ENCODE measurements around the gene PLD5. TPM values are rescaled to one million over a fixed set of nuclear protein-coding genes. Genes with fewer than 3 reads are reported as not detected.

Gene PLD5
- total RNA-seq, 2 donors from 2014 or later: 0.27 TPM; not detected in 1

GRCh38 chr1:242055749-242056320 is 468.7 kb downstream of the PLD5 start:
- Histone ChIP-seq H3K9ac (ENCODE audit: low read depth in 2 of 2, low read length in 2 of 2) (no peak overlapping the region), H3K27me3 (no peaks in the 10 kb centered on the region), H3K4me1 (no peaks in the 10 kb centered on the region), H3K4me3 (no peak overlapping the region), H3K9me3 (no peaks in the 10 kb centered on the region), H3K27ac (no peak overlapping the region), H3K36me3 (no peaks in the 10 kb centered on the region)
- TF ChIP-seq CTCF (IDR thresholded peaks at IDR 0.05): no peak
- intact Hi-C loops (cut with DNase I): no loop called here
- no peak for DNase-seq

- TF ChIP-seq CTCF (IDR thresholded peaks at IDR 0.05): no peak
- Histone ChIP-seq H3K9me3 (no peaks in the 10 kb centered on the region), H3K9ac (ENCODE audit: low read depth in 2 of 2, low read length in 2 of 2) (no peak overlapping the region), H3K36me3 (no peaks in the 10 kb centered on the region), H3K4me3 (no peak overlapping the region), H3K27ac (no peak overlapping the region), H3K27me3 (no peaks in the 10 kb centered on the region), H3K4me1 (no peaks in the 10 kb centered on the region)
- no peak for DNase-seq
- intact Hi-C loops (cut with DNase I): no loop called here
Measured at GRCh38 chr1:242043165-242043564, 481.3 kb downstream of the PLD5 start.

GRCh38 chr1:242034392-242034791 is 490.1 kb downstream of the PLD5 start:
- no peak overlapping the region for H3K4me3 ChIP-seq
- intact Hi-C loops (cut with DNase I): no loop called here

GRCh38 chr1:242033447-242033846 is 491.1 kb downstream of the PLD5 start:
- H3K4me1 ChIP-seq: no peaks in the 10 kb centered on the region
- H3K27me3 ChIP-seq: no peaks in the 10 kb centered on the region
- no peak for DNase-seq
- no peak overlapping the region for H3K27ac ChIP-seq
- no peaks in the 10 kb centered on the region for H3K36me3 ChIP-seq
- no peak for TF ChIP-seq CTCF (IDR thresholded peaks at IDR 0.05)
- H3K4me3 ChIP-seq: no peak overlapping the region
- intact Hi-C loops (cut with DNase I): no loop called here
- no peak overlapping the region for H3K9ac ChIP-seq (ENCODE audit: low read depth in 2 of 2, low read length in 2 of 2)
- H3K9me3 ChIP-seq: no peaks in the 10 kb centered on the region

More at GRCh38 chr1:242034392-242034791, 490.1 kb downstream of the PLD5 start:
- DNase-seq: no peak
- Histone ChIP-seq H3K4me1 (no peaks in the 10 kb centered on the region), H3K36me3 (no peaks in the 10 kb centered on the region), H3K27ac (no peak overlapping the region), H3K9ac (ENCODE audit: low read depth in 2 of 2, low read length in 2 of 2) (no peak overlapping the region), H3K9me3 (no peaks in the 10 kb centered on the region), H3K27me3 (no peaks in the 10 kb centered on the region)
- TF ChIP-seq CTCF (IDR thresholded peaks at IDR 0.05): no peak

All from colonic mucosa (tissue), 4 donors.